GM12878 (cell line): ENCODE data around the gene FKBP14. TPM values are rescaled to one million over a fixed set of nuclear protein-coding genes. Genes with fewer than 3 reads are reported as not detected.

Experiments
- ATAC-seq: fragments of 200-7000 bp; cut with Tn5 transposase; 3 replicates; pipeline ENCODE4 v1.9.1; 2020; ENCODE audit warnings: mild to moderate bottlenecking, moderate library complexity
- BruUV-seq: library from RNA; stranded (reverse); fragments of 400-500 nt; replicated peaks from 2 replicates; lab custom pipeline; 2021; lab: Mats Ljungman, UMichigan
- CTCF ChIA-PET: fragments of 300-600 bp; sonication (Branson Sonifier 250); formaldehyde crosslinking; extraction: SDS; loops from one replicate; lab custom pipeline; 2021; ENCODE audit warnings: inconsistent platforms; lab: Yijun Ruan, JAX
- POLR2A ChIA-PET: fragments of 350-600 bp; formaldehyde crosslinking; extraction: SDS; loops from one replicate; lab custom pipeline; 2021; ENCODE audit warnings: inconsistent platforms; lab: Charles Lee
- RAD21 ChIA-PET: fragments of 300-600 bp; sonication (Branson Sonifier 250); formaldehyde crosslinking; loops from one replicate; lab custom pipeline; 2023; ENCODE audit warnings: antibody characterized with exemption; ENCODE audit not compliant: unreplicated experiment; lab: Charles Lee
- SMC1A ChIA-PET: fragments of 300-600 bp; sonication (Branson Sonifier 250); formaldehyde crosslinking; loops from one replicate; lab custom pipeline; 2023; ENCODE audit not compliant: unreplicated experiment, uncharacterized antibody; lab: Charles Lee
- DNase-seq: peaks from one replicate; pipeline ENCODE4 v3.0.0-alpha.2; 2011; ENCODE audit warnings: low read depth, low spot score
- FAIRE-seq: peaks from 3 replicates; lab custom pipeline; 2011; peaks lifted over from hg19 to GRCh38; lab: Jason Lieb, UNC
- H2AFZ ChIP-seq: 2 replicates; pipeline ENCODE4 v1.6.0; 2011; ENCODE audit warnings: low read depth, low read length, control low read depth; ENCODE audit not compliant: control insufficient read depth
- H3K27ac ChIP-seq: 2 replicates; pipeline ENCODE4 v1.5.1; 2011; ENCODE audit warnings: control low read depth; ENCODE audit not compliant: control insufficient read depth, insufficient read depth
- H3K27me3 ChIP-seq, 2 experiments: replicated peaks in 1 of 2; 2 replicates each; pipeline versions ENCODE4 v1.6.0 to v1.6.1; 2011; ENCODE audit warnings: low read length in 1 of 2; ENCODE audit not compliant: control insufficient read depth in 2 of 2, insufficient read depth in 2 of 2
- H3K36me3 ChIP-seq, 2 experiments: 2 replicates each; pipeline ENCODE4 v1.5.1; 2011; ENCODE audit warnings: low read length in 1 of 2; ENCODE audit not compliant: control insufficient read depth in 2 of 2, insufficient read depth in 2 of 2
- H3K4me1 ChIP-seq: 2 replicates; pipeline ENCODE4 v1.6.1; 2011; ENCODE audit warnings: mild to moderate bottlenecking, low read length, moderate library complexity, mixed read lengths; ENCODE audit not compliant: control insufficient read depth, insufficient read depth
- H3K4me2 ChIP-seq: 2 replicates; pipeline ENCODE4 v1.6.0; 2011; ENCODE audit warnings: control low read depth; ENCODE audit not compliant: control insufficient read depth, insufficient read depth
- H3K4me3 ChIP-seq: fragments of 200-600 bp; sonication (generic); 2 replicates; pipeline ENCODE4 v1.5.1; 2016
- H3K79me2 ChIP-seq: 2 replicates; pipeline ENCODE4 v1.6.0; 2011; ENCODE audit warnings: low read length; ENCODE audit not compliant: control insufficient read depth, insufficient read depth
- H3K9ac ChIP-seq: 2 replicates; pipeline ENCODE4 v1.8.0; 2011; ENCODE audit warnings: low read length, control low read depth, mixed read lengths; ENCODE audit not compliant: control insufficient read depth, insufficient read depth
- H3K9me3 ChIP-seq: replicated peaks from 3 replicates; pipeline ENCODE4 v1.5.1; 2011; ENCODE audit warnings: mild to moderate bottlenecking, low read length; ENCODE audit not compliant: control insufficient read depth, insufficient read depth
- H4K20me1 ChIP-seq: 2 replicates; pipeline ENCODE4 v1.6.0; 2011; ENCODE audit not compliant: control insufficient read depth, insufficient read depth
- CTCF ChIP-seq, 3 experiments: IDR thresholded peaks in 2 of 3; conservative IDR thresholded peaks in 1 of 3; 2 replicates each; pipeline ENCODE4 v1.5.1; 2011; ENCODE audit warnings: low read depth in 3 of 3, low read length in 3 of 3, mild to moderate bottlenecking in 3 of 3, control low read depth in 2 of 3, moderate library complexity in 2 of 3, inconsistent platforms in 1 of 3, mixed read lengths in 1 of 3; ENCODE audit not compliant: control insufficient read depth in 2 of 3, insufficient read depth in 1 of 3; ENCODE audit errors: extremely low read depth in 1 of 3
- FOXM1 ChIP-seq: IDR thresholded peaks from 2 replicates; pipeline ENCODE4 v1.6.1; 2012; ENCODE audit warnings: low read depth, mild to moderate bottlenecking, inconsistent platforms, low read length, moderate library complexity
- RAD21 ChIP-seq: IDR thresholded peaks from 2 replicates; pipeline ENCODE4 v1.6.1; 2011; ENCODE audit warnings: mild to moderate bottlenecking, low read depth, low read length, moderate library complexity; ENCODE audit not compliant: insufficient read depth
- SMC3 ChIP-seq: IDR thresholded peaks from 2 replicates; pipeline ENCODE4 v1.6.1; 2011; ENCODE audit warnings: low read length, improper control_type of control experiment, borderline replicate concordance
- ZBED1 ChIP-seq: IDR thresholded peaks from 2 replicates; pipeline ENCODE4 v1.6.1; 2016; ENCODE audit warnings: borderline replicate concordance
- WGBS: methylation state at CpG from one replicate; pipeline ENCODE4 v1.1.6; 2016; ENCODE audit warnings: low lambda C conversion rate; ENCODE audit not compliant: insufficient replicate concordance, insufficient coverage; ENCODE audit errors: missing lambda C conversion rate; 5-methylcytosine and 5-hydroxymethylcytosine counted together
- in situ Hi-C: fragments of 300-500 bp; cut with MboI; formaldehyde crosslinking; loops from 9 replicates; pipeline ENCODE4 v1.14.3; 2018; ENCODE audit warnings: mixed read lengths
- intact Hi-C: fragments of 100-400 bp; cut with micrococcal nuclease; formaldehyde crosslinking; loops from one replicate; pipeline ENCODE4 v1.14.2; 2022; ENCODE audit not compliant: unreplicated experiment
- polyA plus RNA-seq, 11 experiments: library from polyadenylated mRNA; depleted of rRNA in 4 of 11; unstranded in 6 of 11; stranded (reverse) in 5 of 11; fragments of >200 nt; fragmentation: Nextera tagmentation in 4 of 11; fragmentation: Illumina TruSeq in 1 of 11; extraction: Ambion mirVana in 4 of 11; extraction: Trizol in 1 of 11; gene quantifications; 1 replicate in 1 of 11; 2 replicates in 10 of 11; pipeline versions ENCODE4 v1.2.1 to v1.2.3, GENCODE V29; 2011 to 2016; ENCODE audit warnings: inconsistent platforms in 2 of 11, missing spikeins in 2 of 11, low read depth in 1 of 11
- total RNA-seq, 4 experiments: library from RNA; depleted of rRNA in 3 of 4; stranded (reverse); fragments of >200 nt in 3 of 4; fragmentation: Illumina TruSeq in 1 of 4; extraction: Trizol in 1 of 4; gene quantifications; 2 replicates each; pipeline versions ENCODE4 v1.2.1 to v1.2.3, GENCODE V29; 2013 to 2021

FKBP14 gene
- total and polyA plus RNA-seq, 10 of the 15 experiments (the other 5 are each of a cell fraction or from before 2014, with no cell fraction given) = 2.7 to 8.9 (median 5.6) TPM

DNA sequence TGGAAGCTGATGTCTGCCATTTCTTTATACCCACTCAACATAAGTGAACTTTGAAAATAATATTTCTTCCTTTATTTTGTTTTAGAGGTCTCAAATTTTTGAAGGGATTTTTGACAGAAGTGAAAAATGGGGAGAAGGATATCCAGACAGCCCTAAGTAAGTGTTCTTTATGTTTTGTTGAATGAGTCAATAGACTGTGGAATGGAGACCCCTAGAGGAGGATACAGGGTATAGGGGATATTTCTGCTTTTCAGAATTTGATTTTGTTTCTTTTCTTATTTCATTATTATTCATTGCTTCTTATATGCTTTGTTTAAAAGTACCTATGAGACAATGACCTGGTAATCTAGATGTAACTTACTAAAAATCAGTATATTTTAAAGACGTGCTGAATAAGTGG lies 36.1 kb upstream of the FKBP14 start:
- no peaks in the 10 kb centered on the region for H3K27me3 ChIP-seq
- H3K79me2 ChIP-seq = no peaks in the 10 kb centered on the region
- ChIA-PET RAD21 (interaction anchor here (1.0 to 3.1 kb wide), 15 partner anchors 12 to 489 kb away, joined by 3 to 31 read pairs (median 5); partner anchors contain the start of gene PLEKHA8), POLR2A (interaction anchor here (0.5 kb wide), 1 partner anchor 59 kb away, joined by 3 read pairs; no protein-coding TSS in a partner anchor), SMC1A (interaction anchor here (0.7 to 6.1 kb wide), 20 partner anchors 11 to 425 kb away, joined by 3 to 40 read pairs (median 6); partner anchors contain the start of gene PLEKHA8), CTCF (interaction anchor here (0.7 to 6.5 kb wide), 38 partner anchors 8 to 1140 kb away, joined by 3 to 96 read pairs (median 8); no protein-coding TSS in a partner anchor)
- no peaks in the 10 kb centered on the region for H3K9me3 ChIP-seq
- no peaks in the 10 kb centered on the region for H4K20me1 ChIP-seq
- ATAC-seq (peak; percentile 91), DNase-seq (no peak), FAIRE-seq (no peak)
- TF ChIP-seq RAD21 = peak; percentile 80
- peak; percentile 57 to 69 (median 62); a peak in 5 of 6 replicates for TF ChIP-seq CTCF (IDR thresholded peaks at IDR 0.05 in 2 of 3, conservative IDR thresholded peaks at IDR 0.05 in 1 of 3; ENCODE audit: control insufficient read depth in 2 of 3, extremely low read depth in 1 of 3, insufficient read depth in 1 of 3, low read depth in 3 of 3, low read length in 3 of 3)
- no peak for TF ChIP-seq FOXM1
- TF ChIP-seq SMC3 = peak; percentile 39; the same call in 1 of the 2 replicates
- TF ChIP-seq ZBED1 = no peak
- intact Hi-C loops = loop anchor here (1.0 to 10.0 kb wide), 5 partner anchors 38 to 502 kb away; no protein-coding TSS in a partner anchor
- H3K4me2 ChIP-seq = no peak overlapping the region
- no TSS peak for BruUV-seq
- 25% methylated on average over 1 of the region's 1 CpG for WGBS
- in situ Hi-C loops = loop anchor here (5.0 to 25.0 kb wide), 2 partner anchors 180 to 425 kb away; no protein-coding TSS in a partner anchor
- H2AFZ ChIP-seq = no peak overlapping the region
- peaks cover 0 to 7% of the 10 kb centered on the region in 2 experiments; a peak in 2 of 4 replicates for H3K36me3 ChIP-seq
- no peaks in the 10 kb centered on the region for H3K4me1 ChIP-seq
- no peak overlapping the region for H3K4me3 ChIP-seq
- no peak overlapping the region for H3K9ac ChIP-seq
- no peak overlapping the region for H3K27ac ChIP-seq
